Panc1 (cell line): Measurements from ENCODE around the gene GATAD2B. TPM values are rescaled to one million over a fixed set of nuclear protein-coding genes. Genes with fewer than 3 reads are reported as not detected.

Source experiments
- ATAC-seq: fragments of 200-7000 bp; cut with Tn5 transposase; 2 replicates; pipeline ENCODE4 v1.9.1; 2020; ENCODE audit warnings: mild to moderate bottlenecking, moderate library complexity
- BruUV-seq: library from RNA; stranded (reverse); fragments of 400-500 nt; replicated peaks from 2 replicates; lab custom pipeline; 2021; lab: Mats Ljungman, UMichigan
- CTCF ChIA-PET: fragments of 300-600 bp; sonication (Branson Sonifier 250); formaldehyde crosslinking; loops from one replicate; lab custom pipeline; 2022; ENCODE audit warnings: antibody characterized with exemption; lab: Charles Lee
- POLR2A ChIA-PET: fragments of 300-600 bp; sonication (Branson Sonifier 250); formaldehyde crosslinking; loops from one replicate; lab custom pipeline; 2022; ENCODE audit warnings: antibody characterized with exemption; lab: Charles Lee
- DNase-seq: peaks from one replicate; pipeline ENCODE4 v3.0.0-alpha.2; 2010; ENCODE audit warnings: low read depth, low spot score
- H3K27ac ChIP-seq: 2 replicates; pipeline ENCODE4 v1.5.1; 2011; ENCODE audit warnings: mild to moderate bottlenecking, low read length, inconsistent platforms
- H3K27me3 ChIP-seq: fragments of 200-500 bp; sonication (Bioruptor generic); 2 replicates; pipeline ENCODE4 v1.6.0; 2014; ENCODE audit warnings: low read length, inconsistent platforms; ENCODE audit not compliant: control insufficient read depth, insufficient read depth
- H3K36me3 ChIP-seq: fragments of 200-500 bp; sonication (Bioruptor generic); 2 replicates; pipeline ENCODE4 v1.5.1; 2014; ENCODE audit warnings: inconsistent platforms, mild to moderate bottlenecking, low read length, moderate library complexity; ENCODE audit not compliant: control insufficient read depth, insufficient read depth
- H3K4me1 ChIP-seq: 2 replicates; pipeline ENCODE4 v1.5.1; 2011; ENCODE audit warnings: inconsistent platforms, mild to moderate bottlenecking, low read length, moderate library complexity; ENCODE audit not compliant: control insufficient read depth, insufficient read depth
- H3K4me3 ChIP-seq, 2 experiments: 2 replicates each; pipeline ENCODE4 v1.5.1; 2011 to 2012; ENCODE audit warnings: low read depth in 2 of 2, low read length in 2 of 2, mild to moderate bottlenecking in 2 of 2, inconsistent platforms in 1 of 2, moderate library complexity in 1 of 2
- H3K9me3 ChIP-seq: fragments of 200-500 bp; sonication (Bioruptor generic); 2 replicates; pipeline ENCODE4 v1.5.1; 2014; ENCODE audit warnings: low read depth, mild to moderate bottlenecking, inconsistent platforms, low read length, moderate library complexity; ENCODE audit not compliant: control insufficient read depth, insufficient read depth
- CTCF ChIP-seq: fragments of 450-650 bp; IDR thresholded peaks from 2 replicates; pipeline ENCODE4 v1.5.1; 2017; ENCODE audit warnings: mild to moderate bottlenecking
- POLR2AphosphoS5 ChIP-seq: IDR thresholded peaks from 2 replicates; pipeline ENCODE4 v1.6.1; 2012; ENCODE audit warnings: mild to moderate bottlenecking, low read depth, low read length, moderate library complexity
- REST ChIP-seq, 2 experiments: IDR thresholded peaks; 2 replicates each; pipeline ENCODE4 v1.6.1; 2011 to 2012; ENCODE audit warnings: low read depth in 2 of 2, control low read depth in 1 of 2, low read length in 1 of 2, mild to moderate bottlenecking in 1 of 2, moderate library complexity in 1 of 2; ENCODE audit not compliant: insufficient read depth in 1 of 2
- SIN3A ChIP-seq: IDR thresholded peaks from 2 replicates; pipeline ENCODE4 v1.6.1; 2012; ENCODE audit warnings: low read depth, mild to moderate bottlenecking, low read length, moderate library complexity, borderline replicate concordance; ENCODE audit not compliant: insufficient read depth
- TCF7L2 ChIP-seq: IDR thresholded peaks from 2 replicates; pipeline ENCODE4 v1.6.1; 2011; ENCODE audit warnings: mild to moderate bottlenecking, low read depth, low read length, inconsistent platforms
- in situ Hi-C: cut with HindIII; loops from 2 replicates; pipeline ENCODE4 v1.10.0; 2016; ENCODE audit warnings: low sequenced_read_pairs, low pct_unique_long_range_greater_than_20kb
- intact Hi-C: fragments of 100-400 bp; cut with micrococcal nuclease; formaldehyde crosslinking; loops from one replicate; pipeline ENCODE4 v1.10.0; 2022; ENCODE audit not compliant: unreplicated experiment
- total RNA-seq: library from RNA; stranded (reverse); gene quantifications from one replicate; pipeline ENCODE4 v1.2.1, GENCODE V29; 2021; ENCODE audit not compliant: unreplicated experiment

The GATAD2B gene
- total RNA-seq, 1 experiment from 2014 or later, result 47.2 TPM

- H3K4me1 ChIP-seq, result no peaks in the 10 kb centered on the region
- in situ Hi-C loops, result no loop called here
- no peak overlapping the region for H3K27ac ChIP-seq
- BruUV-seq, result no TSS peak
- no peaks in the 10 kb centered on the region for H3K36me3 ChIP-seq
- no peak for ATAC-seq
- H3K27me3 ChIP-seq, result no peaks in the 10 kb centered on the region
- ChIA-PET CTCF (no interaction called here), POLR2A (interaction anchor here (1.0 kb wide), 1 partner anchor 31 kb away, joined by 6 read pairs; no protein-coding TSS in a partner anchor)
- TF ChIP-seq CTCF (no peak), POLR2AphosphoS5 (no peak), REST (IDR thresholded peaks at IDR 0.05; ENCODE audit: insufficient read depth in 1 of 2, low read depth in 2 of 2, low read length in 1 of 2) (no peak), SIN3A (no peak), TCF7L2 (no peak)
- no peak for DNase-seq
- no peaks in the 10 kb centered on the region for H3K9me3 ChIP-seq
- no peak overlapping the region for H3K4me3 ChIP-seq
- intact Hi-C loops, result no loop called here
These were observed 6.1 kb upstream of the GATAD2B start for GRCh38 chr1:153928791-153929341.

- TF ChIP-seq REST (IDR thresholded peaks at IDR 0.05; ENCODE audit: insufficient read depth in 1 of 2, low read depth in 2 of 2, low read length in 1 of 2), result no peak
- TF ChIP-seq CTCF, result no peak
- TF ChIP-seq POLR2AphosphoS5, result no peak
- no peak for TF ChIP-seq TCF7L2
- TF ChIP-seq SIN3A, result no peak
- Histone ChIP-seq H3K36me3 (no peaks in the 10 kb centered on the region), H3K4me1 (no peaks in the 10 kb centered on the region), H3K4me3 (no peak overlapping the region), H3K27me3 (no peaks in the 10 kb centered on the region), H3K27ac (no peak overlapping the region), H3K9me3 (no peaks in the 10 kb centered on the region)
- ChIA-PET POLR2A (no interaction called here), CTCF (no interaction called here)
- in situ Hi-C loops, result no loop called here
- no peak for DNase-seq
- intact Hi-C loops, result no loop called here
- ATAC-seq, result no peak
- no TSS peak for BruUV-seq
These were observed 5.5 kb upstream of the GATAD2B start for GRCh38 chr1:153928245-153928644.
